Effector memory CD4-positive, alpha-beta T cell (primary cell): ENCODE results near the gene EFL1.
"Not testable (repeated sequence)": the region's sequence is repeated elsewhere in the genome, so short reads cannot be mapped to it uniquely, and the experiment has no call there.

ENCODE experiments used
- DNase-seq, 3 donors: peaks; one replicate each; pipeline ENCODE4 v3.0.0-alpha.2; 2020
- H3K27ac ChIP-seq: 2 replicates; pipeline ENCODE4 v1.7.0; 2013; ENCODE audit warnings: mild to moderate bottlenecking, low read length, moderate library complexity; ENCODE audit not compliant: insufficient read depth, poor library complexity, severe bottlenecking
- H3K27me3 ChIP-seq: replicated peaks from 2 replicates; pipeline ENCODE4 v1.7.0; 2013; ENCODE audit warnings: mild to moderate bottlenecking, low read length; ENCODE audit not compliant: insufficient read depth, control insufficient read depth, poor library complexity, severe bottlenecking
- H3K36me3 ChIP-seq: 2 replicates; pipeline ENCODE4 v1.7.0; 2013; ENCODE audit warnings: mild to moderate bottlenecking, low read length, moderate library complexity; ENCODE audit not compliant: control insufficient read depth, insufficient read depth
- H3K4me1 ChIP-seq: 2 replicates; pipeline ENCODE4 v1.7.0; 2013; ENCODE audit warnings: low read length, mild to moderate bottlenecking; ENCODE audit not compliant: control insufficient read depth, insufficient read depth, poor library complexity, severe bottlenecking
- H3K4me3 ChIP-seq: 2 replicates; pipeline ENCODE4 v1.7.0; 2013; ENCODE audit warnings: low read length, low read depth, mild to moderate bottlenecking; ENCODE audit not compliant: insufficient read depth, poor library complexity, severe bottlenecking
- H3K9me3 ChIP-seq: 2 replicates; pipeline ENCODE4 v1.7.0; 2013; ENCODE audit warnings: mild to moderate bottlenecking, low read length, moderate library complexity; ENCODE audit not compliant: control insufficient read depth

EFL1 gene

DNA sequence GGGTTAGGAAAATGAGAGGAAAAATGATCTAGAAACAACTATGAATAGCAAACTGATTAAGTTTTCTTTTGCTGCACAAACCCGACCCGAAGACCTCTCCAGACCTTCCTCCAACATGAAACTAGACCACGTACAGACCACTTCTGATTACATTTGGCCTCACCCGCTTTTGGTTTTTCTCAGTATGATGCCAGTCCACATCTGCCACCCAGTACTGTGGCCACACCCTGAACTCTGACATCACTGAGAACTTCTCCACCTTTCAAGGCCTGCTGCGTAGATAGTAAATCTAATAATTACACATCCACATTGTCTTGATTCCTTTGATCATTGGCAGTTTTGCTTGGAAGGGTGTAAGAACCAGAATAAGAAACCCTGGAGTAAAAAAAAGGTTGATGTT, 16.6 kb downstream of the EFL1 start:
- H3K36me3 ChIP-seq, H3K4me3 ChIP-seq, H3K9me3 ChIP-seq, H3K27me3 ChIP-seq, H3K27ac ChIP-seq, DNase-seq, H3K4me1 ChIP-seq: not testable (repeated sequence)

- H3K27me3 ChIP-seq = not testable (repeated sequence)
Observed at GRCh38 chr15:82243644-82244043, 18.9 kb downstream of the EFL1 start.

GRCh38 chr15:82241836-82242499, 20.6 kb downstream of the EFL1 start:
- not testable (repeated sequence) for DNase-seq, H3K4me1 ChIP-seq, H3K27me3 ChIP-seq, H3K9me3 ChIP-seq, H3K27ac ChIP-seq, H3K4me3 ChIP-seq
- H3K36me3 ChIP-seq = peaks cover 12% of the 10 kb centered on the region

More at GRCh38 chr15:82243644-82244043, 18.9 kb downstream of the EFL1 start:
- H3K27ac ChIP-seq, H3K9me3 ChIP-seq, H3K4me1 ChIP-seq, DNase-seq, H3K4me3 ChIP-seq: not testable (repeated sequence)
- H3K36me3 ChIP-seq = peaks cover 12% of the 10 kb centered on the region

GRCh38 chr15:82239685-82240391, 22.7 kb downstream of the EFL1 start:
- Histone ChIP-seq H3K27ac (no peak overlapping the region), H3K4me1 (no peaks in the 10 kb centered on the region), H3K27me3 (no peaks in the 10 kb centered on the region), H3K36me3 (peaks cover 12% of the 10 kb centered on the region), H3K9me3 (no peaks in the 10 kb centered on the region), H3K4me3 (no peak overlapping the region)
- no peak for DNase-seq

GRCh38 chr15:82237944-82238534, 24.5 kb downstream of the EFL1 start:
- H3K4me1 ChIP-seq, DNase-seq: not testable (repeated sequence)
- peaks cover 12% of the 10 kb centered on the region for H3K36me3 ChIP-seq

GRCh38 chr15:82231842-82232241, 30.7 kb downstream of the EFL1 start:
- Histone ChIP-seq H3K4me1 (no peaks in the 10 kb centered on the region), H3K4me3 (no peak overlapping the region), H3K9me3 (no peaks in the 10 kb centered on the region), H3K27me3 (no peaks in the 10 kb centered on the region), H3K27ac (no peak overlapping the region), H3K36me3 (peaks cover 6% of the 10 kb centered on the region)
- no peak for DNase-seq

More at GRCh38 chr15:82237944-82238534, 24.5 kb downstream of the EFL1 start:
- H3K27me3 ChIP-seq, H3K4me3 ChIP-seq, H3K27ac ChIP-seq, H3K9me3 ChIP-seq: not testable (repeated sequence)

DNA sequence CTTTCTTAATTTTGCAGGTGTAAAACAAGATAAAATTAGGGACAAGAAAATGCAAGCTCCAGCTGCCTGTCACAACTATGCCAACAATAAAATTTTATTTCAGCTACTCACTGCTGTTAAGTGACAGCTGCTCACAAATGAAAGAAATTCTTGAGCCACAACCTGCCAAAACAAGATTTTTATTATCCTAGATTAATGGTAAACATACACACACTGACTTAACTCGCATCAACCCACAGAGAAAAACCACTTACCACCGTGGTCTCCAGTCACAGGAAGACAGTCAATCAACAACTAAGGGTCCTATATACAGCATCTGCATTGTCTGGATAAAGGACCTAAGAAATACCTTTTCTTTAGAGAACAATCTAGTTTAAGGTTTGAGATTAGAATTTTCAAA, 31.3 kb downstream of the EFL1 start:
- Histone ChIP-seq H3K36me3 (peaks cover 6% of the 10 kb centered on the region), H3K27ac (no peak overlapping the region)

DNA sequence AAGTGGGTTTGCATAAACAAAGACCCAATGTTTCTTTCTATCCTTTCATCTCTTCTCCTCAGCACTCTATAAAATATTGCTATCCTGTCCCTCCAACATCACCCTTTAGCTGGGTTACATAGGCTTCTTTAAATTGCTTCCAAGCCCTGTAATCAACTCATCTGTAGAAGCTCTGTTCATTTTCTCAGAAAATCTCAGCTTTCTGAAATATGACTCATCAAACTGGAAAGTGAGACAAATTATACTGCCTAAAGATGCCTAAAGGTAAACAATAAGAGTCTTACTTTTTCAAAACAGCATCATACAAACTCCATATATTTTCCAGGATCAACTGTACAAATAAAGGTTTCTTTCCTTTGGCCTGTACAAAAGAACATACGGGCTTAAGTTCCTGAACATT, 33.8 kb downstream of the EFL1 start:
- no peak for DNase-seq
- H3K36me3 ChIP-seq = peaks cover 6% of the 10 kb centered on the region
- no peaks in the 10 kb centered on the region for H3K27me3 ChIP-seq
- no peak overlapping the region for H3K27ac ChIP-seq
- no peaks in the 10 kb centered on the region for H3K9me3 ChIP-seq
- no peaks in the 10 kb centered on the region for H3K4me1 ChIP-seq
- H3K4me3 ChIP-seq = no peak overlapping the region

More for the DNA sequence above, 31.3 kb downstream of the EFL1 start:
- Histone ChIP-seq H3K9me3 (no peaks in the 10 kb centered on the region), H3K27me3 (no peaks in the 10 kb centered on the region), H3K4me3 (no peak overlapping the region), H3K4me1 (no peaks in the 10 kb centered on the region)
- DNase-seq = no peak

GRCh38 chr15:82221535-82221934, 41.0 kb downstream of the EFL1 start:
- DNase-seq, H3K27me3 ChIP-seq, H3K4me3 ChIP-seq, H3K9me3 ChIP-seq, H3K27ac ChIP-seq, H3K36me3 ChIP-seq, H3K4me1 ChIP-seq: not testable (repeated sequence)

DNA sequence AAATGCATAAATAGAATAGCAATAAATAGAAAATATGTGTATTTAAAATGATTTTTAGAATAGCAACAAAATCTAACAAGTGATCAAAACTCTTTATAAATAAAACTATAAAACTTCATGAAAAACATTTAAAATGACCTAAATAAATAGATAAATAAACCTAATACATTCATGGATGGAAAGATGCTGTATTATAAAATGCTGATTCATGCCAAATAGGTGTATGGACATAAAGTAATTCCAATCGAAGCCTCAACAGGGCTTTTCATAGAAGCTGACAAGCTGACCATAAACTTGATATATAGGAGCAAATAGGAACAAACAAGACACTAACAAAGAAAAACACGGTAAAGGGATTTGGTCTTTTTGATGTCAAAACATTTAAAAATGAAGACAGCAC, 46.4 kb downstream of the EFL1 start:
- DNase-seq, H3K27ac ChIP-seq, H3K4me3 ChIP-seq, H3K9me3 ChIP-seq, H3K36me3 ChIP-seq, H3K27me3 ChIP-seq, H3K4me1 ChIP-seq: not testable (repeated sequence)
